ENCODE data around the gene MAML3.

DNA sequence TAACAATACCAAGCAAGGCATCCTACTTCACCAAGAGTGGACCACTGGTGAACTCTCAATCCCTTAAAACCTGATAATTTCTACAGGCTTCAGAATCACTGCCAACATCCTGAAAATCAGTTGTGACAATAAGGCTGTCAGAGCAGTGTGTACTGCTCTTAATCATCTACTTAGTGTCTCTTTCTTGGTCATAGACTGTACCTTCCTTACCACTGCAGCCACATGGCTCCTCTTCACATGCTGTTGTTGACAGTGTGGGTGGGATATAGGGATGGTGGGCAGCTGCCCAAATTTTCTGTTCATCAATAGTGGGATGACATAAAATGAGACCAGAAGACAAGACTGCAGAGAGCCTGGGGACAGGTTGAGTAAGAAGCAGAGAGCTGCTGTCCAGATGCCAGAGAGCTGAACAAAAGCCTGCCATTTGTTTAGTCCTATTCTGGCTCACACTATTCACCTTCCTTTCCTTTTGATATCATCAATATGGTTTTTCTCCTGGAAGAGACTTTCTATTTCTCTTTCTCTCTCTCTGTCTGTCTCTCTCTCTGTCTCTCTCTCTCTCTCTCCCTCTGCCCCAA is 309.4 kb downstream of the MAML3 start:
- TF ChIP-seq POLR2A (IDR thresholded peaks at IDR 0.05) (no peak), CTCF (IDR thresholded peaks at IDR 0.05) (no peak)

Measured in lower leg skin (tissue), 3 donors.